HUES6 (cell line): Measurements from ENCODE around the gene INAVA.

Source experiments
- H3K27ac ChIP-seq: 2 replicates; pipeline ENCODE4 v1.7.0; 2013; ENCODE audit warnings: low read depth, mild to moderate bottlenecking, low read length, inconsistent platforms
- H3K27me3 ChIP-seq: 2 replicates; pipeline ENCODE4 v1.6.1; 2013; ENCODE audit warnings: low read length; ENCODE audit not compliant: control insufficient read depth, insufficient read depth
- H3K36me3 ChIP-seq: 2 replicates; pipeline ENCODE4 v1.6.1; 2013; ENCODE audit warnings: low read length; ENCODE audit not compliant: control insufficient read depth, insufficient read depth
- H3K4me1 ChIP-seq: 2 replicates; pipeline ENCODE4 v1.6.1; 2013; ENCODE audit warnings: low read length; ENCODE audit not compliant: control insufficient read depth, insufficient read depth
- H3K4me3 ChIP-seq: 2 replicates; pipeline ENCODE4 v1.5.1; 2013; ENCODE audit warnings: low read depth, low read length
- H3K9ac ChIP-seq: one replicate; pipeline ENCODE4 v1.6.1; 2013; ENCODE audit warnings: mild to moderate bottlenecking, low read length
- H3K9me3 ChIP-seq: 2 replicates; pipeline ENCODE4 v1.6.1; 2013; ENCODE audit warnings: low read depth, low read length; ENCODE audit not compliant: control insufficient read depth, insufficient read depth

The INAVA gene

DNA sequence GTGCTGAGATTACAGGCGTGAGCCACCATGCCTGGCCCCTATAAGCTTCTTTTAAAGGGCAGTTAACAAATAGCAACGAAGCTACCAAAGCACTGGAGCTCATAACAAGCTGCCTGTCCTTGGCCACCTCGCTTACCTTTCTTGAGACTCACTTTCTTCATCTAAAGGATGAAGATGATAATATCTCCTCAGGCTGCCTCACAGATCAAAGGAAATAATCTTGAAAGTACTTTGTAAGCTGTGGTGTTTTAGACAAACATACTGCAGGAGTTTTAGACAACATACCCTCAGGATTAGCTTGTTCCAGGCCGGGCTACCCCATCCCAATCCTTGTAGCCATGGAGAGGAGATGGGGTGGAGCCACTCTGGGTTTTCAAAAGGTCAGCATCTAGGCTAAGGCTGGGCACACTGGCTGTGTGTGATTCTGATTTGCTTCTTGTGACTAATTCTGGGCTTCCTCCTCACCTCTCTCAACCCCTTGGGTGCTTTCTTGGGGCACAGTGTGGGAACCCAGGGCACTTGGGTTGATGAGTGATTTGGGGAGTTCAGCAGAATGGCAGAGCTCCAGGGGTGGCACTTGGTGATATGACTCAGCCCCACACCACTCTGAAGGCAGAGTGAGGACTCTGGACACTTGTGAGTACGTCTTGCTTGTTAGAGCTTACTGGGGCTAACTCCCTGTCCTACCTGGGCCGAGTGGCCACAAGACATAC, 16.7 kb upstream of the INAVA start:
- no peaks in the 10 kb centered on the region for H3K36me3 ChIP-seq
- no peaks in the 10 kb centered on the region; the same call in 1 of the 2 replicates for H3K27me3 ChIP-seq
- H3K4me3 ChIP-seq, result no peak overlapping the region
- no peak overlapping the region for H3K9ac ChIP-seq
- no peak overlapping the region for H3K27ac ChIP-seq
- H3K4me1 ChIP-seq, result peaks cover 5% of the 10 kb centered on the region
- no peaks in the 10 kb centered on the region for H3K9me3 ChIP-seq

DNA sequence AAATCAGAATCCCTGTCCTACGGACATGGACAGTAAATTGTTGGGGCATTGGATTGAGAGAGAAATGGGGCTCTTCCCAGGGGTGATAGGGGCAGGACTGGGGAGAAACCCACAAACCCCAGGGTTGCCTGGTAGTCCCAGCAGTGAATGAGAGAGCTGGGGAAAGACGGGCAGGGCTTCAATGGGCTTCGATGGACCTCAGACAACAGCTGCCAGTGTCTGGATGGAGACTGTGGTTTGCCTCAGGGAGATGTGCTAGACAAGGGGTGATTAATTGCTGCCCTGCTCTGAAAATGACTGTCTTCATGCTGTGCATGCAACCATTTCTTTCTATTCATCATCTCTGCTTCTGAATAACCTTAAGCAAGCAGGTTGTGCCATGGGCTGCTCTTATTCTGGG, 14.5 kb upstream of the INAVA start:
- no peaks in the 10 kb centered on the region for H3K27me3 ChIP-seq

DNA sequence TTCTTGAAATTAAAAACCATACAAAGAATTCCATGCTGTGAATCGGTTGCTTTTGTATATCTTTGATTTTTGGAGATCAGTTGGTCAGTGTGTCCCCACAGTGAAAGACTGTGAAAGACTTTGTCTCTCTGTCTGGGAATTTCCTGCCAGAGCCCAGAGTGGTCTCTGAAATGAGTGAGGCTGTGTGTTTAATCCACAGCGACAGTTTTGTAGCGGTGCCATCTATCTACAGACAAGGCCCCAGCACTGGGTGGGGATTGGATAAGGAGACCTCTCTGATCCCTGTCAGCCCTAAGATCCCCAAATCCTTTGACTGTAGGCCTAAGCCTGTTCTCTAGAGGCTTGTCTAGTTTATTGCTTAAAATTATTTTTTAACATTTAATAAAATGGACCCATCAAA, 11.6 kb upstream of the INAVA start:
- no peak overlapping the region for H3K4me3 ChIP-seq
- peaks cover 17% of the 10 kb centered on the region for H3K4me1 ChIP-seq
- no peak overlapping the region for H3K9ac ChIP-seq
- no peaks in the 10 kb centered on the region for H3K27me3 ChIP-seq
- H3K27ac ChIP-seq, result no peak overlapping the region
- no peaks in the 10 kb centered on the region for H3K36me3 ChIP-seq
- H3K9me3 ChIP-seq, result no peaks in the 10 kb centered on the region

More for the DNA sequence above, 14.5 kb upstream of the INAVA start:
- Histone ChIP-seq H3K36me3 (no peaks in the 10 kb centered on the region), H3K27ac (no peak overlapping the region), H3K4me3 (no peak overlapping the region), H3K4me1 (peaks cover 9% of the 10 kb centered on the region), H3K9ac (no peak overlapping the region), H3K9me3 (no peaks in the 10 kb centered on the region)

DNA sequence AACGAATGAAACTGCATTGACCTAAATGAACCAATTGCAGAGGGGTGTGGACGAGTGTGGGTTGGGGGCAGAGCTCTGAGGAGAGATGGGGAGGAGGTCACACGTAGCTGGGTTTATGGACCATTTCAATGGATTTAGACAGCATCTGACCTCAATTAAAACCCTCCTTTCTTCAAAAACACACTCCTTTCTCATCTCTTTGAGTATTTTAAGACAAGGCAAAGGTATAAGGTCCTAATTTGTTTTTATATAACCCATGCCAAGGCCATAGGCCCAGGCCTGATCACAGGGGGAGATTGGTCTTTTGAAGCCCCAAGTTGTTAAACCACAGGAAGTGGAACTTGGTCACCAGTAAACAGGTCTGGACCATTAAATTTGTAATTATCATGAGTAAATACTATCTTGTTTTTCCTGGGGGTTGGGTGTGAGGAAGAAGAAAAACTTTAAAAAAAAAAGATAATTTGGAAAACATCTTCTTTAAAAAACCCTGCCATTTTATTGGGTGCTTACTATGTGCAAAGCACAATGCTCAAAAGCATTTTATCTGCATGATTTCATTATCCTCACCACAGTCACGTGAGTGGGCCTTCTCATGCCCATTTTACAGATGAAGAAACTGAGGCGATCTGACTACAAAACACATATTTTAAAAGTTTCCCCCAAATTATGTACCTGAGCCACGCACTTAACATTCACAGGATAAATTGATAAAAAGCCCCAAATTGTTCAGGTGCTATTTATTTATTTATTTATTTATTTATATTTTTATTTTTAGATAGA, 8.9 kb upstream of the INAVA start:
- H3K4me3 ChIP-seq, result no peak overlapping the region
- H3K9me3 ChIP-seq, result no peaks in the 10 kb centered on the region
- no peak overlapping the region for H3K9ac ChIP-seq
- H3K27me3 ChIP-seq, result no peaks in the 10 kb centered on the region
- H3K4me1 ChIP-seq, result peaks cover 29% of the 10 kb centered on the region
- H3K27ac ChIP-seq, result no peak overlapping the region
- no peaks in the 10 kb centered on the region for H3K36me3 ChIP-seq

DNA sequence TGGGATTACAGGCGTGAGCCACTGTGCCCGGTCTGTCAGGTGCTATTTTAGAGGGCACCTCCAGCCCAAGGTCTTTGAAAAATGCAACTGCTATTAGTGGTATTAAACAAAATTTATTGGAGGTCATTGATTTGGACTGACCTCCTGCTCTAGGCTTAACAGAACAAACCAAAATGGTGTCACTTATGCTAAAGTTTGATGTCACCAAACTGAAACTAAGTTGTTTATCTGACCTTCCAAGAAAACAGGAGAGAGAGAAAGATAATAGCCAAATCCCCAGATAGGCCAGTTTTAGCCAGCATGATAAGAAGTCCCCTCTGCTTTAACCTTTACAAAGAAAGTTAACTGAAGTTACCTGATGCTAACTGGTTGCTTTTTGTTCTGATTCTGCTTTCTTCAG, 8.1 kb upstream of the INAVA start:
- no peak overlapping the region for H3K9ac ChIP-seq
- H3K27ac ChIP-seq, result no peak overlapping the region
- no peaks in the 10 kb centered on the region for H3K27me3 ChIP-seq
- H3K36me3 ChIP-seq, result no peaks in the 10 kb centered on the region
- H3K9me3 ChIP-seq, result no peaks in the 10 kb centered on the region
- H3K4me1 ChIP-seq, result peaks cover 29% of the 10 kb centered on the region
- no peak overlapping the region for H3K4me3 ChIP-seq

DNA sequence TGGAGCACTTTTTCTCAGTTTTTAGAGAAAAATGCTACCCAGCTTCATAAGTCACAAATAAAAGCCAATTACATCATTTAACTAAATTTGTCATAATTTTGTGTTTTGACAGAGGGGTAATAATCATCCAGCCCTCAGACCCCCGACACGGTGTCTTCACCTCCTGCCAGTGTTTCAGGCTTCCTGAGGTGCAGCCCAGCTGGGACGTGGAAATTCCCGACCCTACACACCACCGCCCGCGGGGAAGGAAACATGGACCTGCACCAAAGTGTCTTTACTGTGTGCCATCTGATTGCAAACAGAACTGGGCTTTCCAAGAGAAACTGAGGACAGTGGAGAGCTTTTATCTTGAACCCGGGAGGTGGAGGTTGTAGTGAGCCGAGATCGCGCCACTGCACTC, 7.7 kb upstream of the INAVA start:
- Histone ChIP-seq H3K36me3 (no peaks in the 10 kb centered on the region), H3K27me3 (no peaks in the 10 kb centered on the region), H3K9me3 (no peaks in the 10 kb centered on the region), H3K27ac (no peak overlapping the region), H3K4me3 (no peak overlapping the region), H3K4me1 (peaks cover 29% of the 10 kb centered on the region), H3K9ac (no peak overlapping the region)

DNA sequence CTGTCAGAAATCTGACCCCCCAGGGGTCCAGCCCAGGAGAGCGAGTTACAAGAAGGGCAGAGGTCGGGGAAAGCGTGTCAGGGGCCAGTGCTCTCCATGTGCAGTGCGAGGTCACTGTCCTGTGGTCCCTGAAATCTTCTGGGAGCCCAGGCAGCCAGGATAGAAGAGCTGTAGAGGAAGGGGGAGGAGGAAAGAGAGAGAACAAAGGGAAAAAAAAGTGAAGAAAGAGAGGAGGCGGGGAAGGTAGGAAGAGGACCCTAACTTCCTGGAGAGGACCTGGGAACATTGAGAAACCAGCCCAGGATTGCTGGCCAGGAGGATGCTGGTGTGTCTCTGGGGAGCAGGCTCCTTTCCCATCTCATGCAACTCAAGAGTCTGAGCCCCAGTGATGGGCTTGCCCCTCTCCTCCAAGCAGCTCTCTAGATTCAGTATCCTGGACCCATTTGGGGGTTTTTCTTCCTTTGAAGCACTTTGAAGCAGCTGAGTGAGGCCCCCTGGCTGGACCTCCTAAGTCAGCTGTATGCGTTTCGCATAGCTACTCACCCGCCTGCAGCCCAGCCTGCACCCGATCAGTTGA, 6.8 kb upstream of the INAVA start:
- H3K4me1 ChIP-seq, result peaks cover 35% of the 10 kb centered on the region
- no peak overlapping the region for H3K4me3 ChIP-seq
- H3K9ac ChIP-seq, result no peak overlapping the region
- H3K27ac ChIP-seq, result no peak overlapping the region
- H3K36me3 ChIP-seq, result no peaks in the 10 kb centered on the region
- H3K27me3 ChIP-seq, result no peaks in the 10 kb centered on the region
- H3K9me3 ChIP-seq, result no peaks in the 10 kb centered on the region

DNA sequence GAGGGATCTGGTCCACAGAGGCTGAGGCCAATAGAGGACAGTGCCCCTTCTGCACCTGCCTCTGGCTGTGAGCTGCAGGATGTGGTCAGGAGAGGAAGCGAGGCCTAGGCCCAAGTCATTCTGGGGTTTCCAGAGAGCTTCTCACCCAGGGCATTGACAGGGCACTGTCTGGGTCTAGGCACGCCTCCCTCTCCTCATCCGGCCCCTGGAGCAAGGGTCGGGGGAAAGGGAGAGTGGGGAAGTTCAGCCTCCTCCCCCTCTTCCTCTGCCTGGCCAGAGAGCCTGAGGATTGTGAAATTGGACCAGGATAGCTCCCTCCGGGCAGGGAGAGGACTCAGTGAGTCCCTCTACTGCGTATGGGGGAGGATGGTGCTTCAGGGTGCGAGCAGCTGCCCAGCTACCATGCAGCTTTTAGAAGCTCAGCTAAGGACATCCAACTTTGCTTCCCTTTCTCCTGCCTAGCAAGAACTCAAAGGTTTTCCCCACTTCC, 6.3 kb upstream of the INAVA start:
- Histone ChIP-seq H3K9ac (no peak overlapping the region), H3K36me3 (no peaks in the 10 kb centered on the region), H3K9me3 (no peaks in the 10 kb centered on the region), H3K27ac (no peak overlapping the region), H3K27me3 (no peaks in the 10 kb centered on the region), H3K4me3 (no peak overlapping the region), H3K4me1 (peaks cover 40% of the 10 kb centered on the region)

DNA sequence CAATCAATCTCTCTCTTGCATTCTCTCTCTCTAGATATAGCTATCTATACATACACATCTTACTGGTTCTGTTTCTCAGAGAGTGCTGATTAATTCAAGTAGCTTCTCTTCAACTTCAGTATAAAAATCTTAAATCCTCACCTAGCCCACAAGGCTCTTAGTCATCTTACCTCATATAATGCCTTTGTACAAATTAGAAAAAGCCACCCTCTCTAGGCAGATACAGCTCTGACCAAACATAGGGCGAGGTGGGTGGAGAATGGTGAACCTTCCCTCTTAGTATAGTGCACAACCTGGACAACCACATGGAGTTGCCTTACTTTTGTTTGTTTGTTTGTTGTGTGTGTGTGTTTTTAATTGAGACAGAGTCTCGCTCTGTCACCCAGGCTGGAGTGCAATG, 5.1 kb upstream of the INAVA start:
- Histone ChIP-seq H3K36me3 (no peaks in the 10 kb centered on the region), H3K9me3 (no peaks in the 10 kb centered on the region), H3K27ac (no peak overlapping the region), H3K4me3 (no peak overlapping the region), H3K27me3 (no peaks in the 10 kb centered on the region), H3K9ac (no peak overlapping the region), H3K4me1 (peaks cover 48% of the 10 kb centered on the region)

DNA sequence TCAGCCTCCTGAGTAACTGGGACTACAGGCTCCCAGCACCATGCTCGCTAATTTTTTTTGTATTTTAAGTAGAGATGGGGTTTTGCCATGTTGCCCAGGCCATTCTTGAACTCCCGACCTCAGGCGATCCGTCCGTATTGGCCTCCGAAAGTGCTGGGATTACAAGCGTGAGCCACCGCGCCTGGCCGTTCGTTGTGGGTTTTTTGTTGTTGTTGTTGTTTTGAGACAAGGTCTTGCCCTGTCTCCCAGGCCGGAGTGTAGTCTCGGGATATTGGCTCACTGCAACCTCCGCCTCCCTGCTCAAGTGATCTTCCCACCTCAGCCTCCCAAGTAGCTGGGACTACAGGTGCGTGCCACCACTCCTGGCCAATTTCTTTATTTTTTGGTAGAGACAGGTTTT, 4.7 kb upstream of the INAVA start:
- no peaks in the 10 kb centered on the region for H3K27me3 ChIP-seq
- no peaks in the 10 kb centered on the region for H3K9me3 ChIP-seq
- H3K36me3 ChIP-seq, result no peaks in the 10 kb centered on the region
- H3K4me3 ChIP-seq, result no peak overlapping the region
- peaks cover 53% of the 10 kb centered on the region for H3K4me1 ChIP-seq
- no peak overlapping the region for H3K27ac ChIP-seq
- H3K9ac ChIP-seq, result no peak overlapping the region
